Neural progenitor cell (in vitro differentiated cells): ENCODE measurements around the gene LMBR1. TPM values are rescaled to one million over a fixed set of nuclear protein-coding genes. Genes with fewer than 3 reads are reported as not detected.

Experiments
- DNase-seq: peaks from one replicate; pipeline ENCODE4 v3.0.0-alpha.2; 2016; ENCODE audit warnings: low spot score
- H2AFZ ChIP-seq: fragments of 200-600 bp; sonication (generic); replicated peaks from 2 replicates; pipeline ENCODE4 v1.6.1; 2016; ENCODE audit warnings: antibody characterized with exemption
- H3F3A ChIP-seq: fragments of 200-600 bp; sonication (generic); 2 replicates; pipeline ENCODE4 v1.6.1; 2016; ENCODE audit warnings: antibody characterized with exemption, low read depth
- H3K27ac ChIP-seq: fragments of 200-600 bp; sonication (generic); 2 replicates; pipeline ENCODE4 v1.5.1; 2016; ENCODE audit warnings: mild to moderate bottlenecking
- H3K27me3 ChIP-seq: fragments of 200-600 bp; sonication (generic); 2 replicates; pipeline ENCODE4 v1.6.1; 2016; ENCODE audit warnings: mild to moderate bottlenecking, moderate library complexity
- H3K36me3 ChIP-seq: fragments of 200-600 bp; sonication (generic); 2 replicates; pipeline ENCODE4 v1.5.1; 2016
- H3K4me1 ChIP-seq: fragments of 200-600 bp; sonication (generic); 2 replicates; pipeline ENCODE4 v1.6.1; 2016; ENCODE audit warnings: mixed run types
- H3K4me2 ChIP-seq: fragments of 200-600 bp; sonication (generic); 2 replicates; pipeline ENCODE4 v1.6.1; 2016
- H3K4me3 ChIP-seq: fragments of 200-600 bp; sonication (generic); 2 replicates; pipeline ENCODE4 v1.5.1; 2016
- H3K79me2 ChIP-seq: fragments of 200-600 bp; sonication (generic); 2 replicates; pipeline ENCODE4 v1.6.1; 2016; ENCODE audit warnings: low read depth
- H3K9ac ChIP-seq: fragments of 200-600 bp; sonication (generic); 2 replicates; pipeline ENCODE4 v1.6.1; 2016
- H3K9me3 ChIP-seq: fragments of 200-600 bp; sonication (generic); 2 replicates; pipeline ENCODE4 v1.5.1; 2016; ENCODE audit warnings: low read depth
- H4K20me1 ChIP-seq: fragments of 200-600 bp; sonication (generic); 2 replicates; pipeline ENCODE4 v1.6.1; 2016; ENCODE audit warnings: low read depth
- H3K27ac Mint-ChIP-seq: 3 replicates; pipeline ENCODE4 v1.8.0; 2021; ENCODE audit warnings: mixed read lengths
- H3K27me3 Mint-ChIP-seq: 2 replicates; pipeline ENCODE4 v1.8.0; 2022; ENCODE audit warnings: low read depth, mild to moderate bottlenecking, inconsistent platforms, moderate library complexity, mixed read lengths; ENCODE audit not compliant: insufficient read depth
- H3K36me3 Mint-ChIP-seq: 3 replicates; pipeline ENCODE4 v1.8.0; 2021; ENCODE audit warnings: mixed read lengths
- H3K4me1 Mint-ChIP-seq: 3 replicates; pipeline ENCODE4 v1.8.0; 2021; ENCODE audit warnings: mixed read lengths
- H3K4me3 Mint-ChIP-seq: 3 replicates; pipeline ENCODE4 v1.8.0; 2021; ENCODE audit warnings: mild to moderate bottlenecking, moderate library complexity, mixed read lengths
- H3K9me3 Mint-ChIP-seq: 3 replicates; pipeline ENCODE4 v1.8.0; 2020; ENCODE audit warnings: mixed read lengths
- CTCF ChIP-seq: fragments of 200-600 bp; sonication (generic); IDR thresholded peaks from 2 replicates; pipeline ENCODE4 v1.5.1; 2017; ENCODE audit warnings: antibody characterized with exemption, mild to moderate bottlenecking
- EZH2 ChIP-seq: fragments of 200-600 bp; sonication (generic); IDR thresholded peaks from 2 replicates; pipeline ENCODE4 v1.6.1; 2017; ENCODE audit warnings: antibody characterized with exemption, mild to moderate bottlenecking, moderate library complexity
- EZH2phosphoT487 ChIP-seq: fragments of 200-600 bp; sonication (generic); IDR thresholded peaks from 2 replicates; pipeline ENCODE4 v1.6.1; 2017; ENCODE audit warnings: antibody characterized with exemption
- total RNA-seq: library from RNA; depleted of rRNA; stranded (reverse); fragments of >200 nt; gene quantifications from 2 replicates; pipeline ENCODE4 v1.2.3, GENCODE V29; 2015; ENCODE audit warnings: low replicate concordance

LMBR1 gene
- total RNA-seq, 1 donor from 2014 or later: 58.1 TPM

GRCh38 chr7:156733638-156734037 lies 159.3 kb downstream of the LMBR1 start:
- Histone ChIP-seq H2AFZ (no peak overlapping the region), H3K9me3 (peaks cover 9% of the 10 kb centered on the region), H4K20me1 (no peaks in the 10 kb centered on the region), H3K27ac (no peak overlapping the region), H3F3A (no peaks in the 10 kb centered on the region), H3K9ac (no peak overlapping the region), H3K79me2 (no peaks in the 10 kb centered on the region), H3K36me3 (peaks cover 4% of the 10 kb centered on the region), H3K27me3 (no peaks in the 10 kb centered on the region), H3K4me1 (no peaks in the 10 kb centered on the region), H3K4me3 (no peak overlapping the region), H3K4me2 (no peak overlapping the region)
- peaks cover 47% of the 10 kb centered on the region for H3K36me3 Mint-ChIP-seq
- H3K9me3 Mint-ChIP-seq: peaks cover 18% of the 10 kb centered on the region
- H3K27me3 Mint-ChIP-seq: no peaks in the 10 kb centered on the region
- H3K27ac Mint-ChIP-seq: no peak overlapping the region
- TF ChIP-seq EZH2phosphoT487 (no peak), CTCF (no peak), EZH2 (no peak)
- H3K4me1 Mint-ChIP-seq: no peaks in the 10 kb centered on the region
- DNase-seq: no peak
- H3K4me3 Mint-ChIP-seq: no peak overlapping the region

- Mint-ChIP-seq H3K4me1 (no peaks in the 10 kb centered on the region), H3K4me3 (no peak overlapping the region), H3K9me3 (peaks cover 18% of the 10 kb centered on the region), H3K27me3 (no peaks in the 10 kb centered on the region), H3K36me3 (peaks cover 47% of the 10 kb centered on the region), H3K27ac (no peak overlapping the region)
- Histone ChIP-seq H3K9ac (no peak overlapping the region), H3K4me2 (no peak overlapping the region), H3K79me2 (no peaks in the 10 kb centered on the region), H3K4me3 (no peak overlapping the region), H3K4me1 (no peaks in the 10 kb centered on the region), H2AFZ (no peak overlapping the region), H3F3A (no peaks in the 10 kb centered on the region), H3K36me3 (peaks cover 4% of the 10 kb centered on the region), H3K27me3 (no peaks in the 10 kb centered on the region), H3K9me3 (peaks cover 9% of the 10 kb centered on the region), H3K27ac (no peak overlapping the region), H4K20me1 (no peaks in the 10 kb centered on the region)
- TF ChIP-seq EZH2phosphoT487: no peak
- no peak for TF ChIP-seq EZH2
- TF ChIP-seq CTCF: no peak
- DNase-seq: no peak
Measured at GRCh38 chr7:156732091-156732625, 160.8 kb downstream of the LMBR1 start.

- peaks cover 44% of the 10 kb centered on the region for H3K36me3 Mint-ChIP-seq
- Histone ChIP-seq H2AFZ (no peak overlapping the region), H3K79me2 (no peaks in the 10 kb centered on the region), H3K4me3 (no peak overlapping the region), H4K20me1 (no peaks in the 10 kb centered on the region), H3K9me3 (peaks cover 9% of the 10 kb centered on the region), H3K27me3 (no peaks in the 10 kb centered on the region), H3K27ac (no peak overlapping the region), H3K4me1 (no peaks in the 10 kb centered on the region), H3F3A (no peaks in the 10 kb centered on the region), H3K4me2 (no peak overlapping the region), H3K9ac (no peak overlapping the region), H3K36me3 (peaks cover 4% of the 10 kb centered on the region)
- H3K27me3 Mint-ChIP-seq: no peaks in the 10 kb centered on the region
- peaks cover 18% of the 10 kb centered on the region for H3K9me3 Mint-ChIP-seq
- H3K4me1 Mint-ChIP-seq: no peaks in the 10 kb centered on the region
- no peak for DNase-seq
- H3K27ac Mint-ChIP-seq: no peak overlapping the region
- no peak overlapping the region for H3K4me3 Mint-ChIP-seq
- TF ChIP-seq CTCF (no peak), EZH2 (no peak), EZH2phosphoT487 (no peak)
Measured at GRCh38 chr7:156731651-156732050, 161.3 kb downstream of the LMBR1 start.
